GM12878 (cell line): ENCODE results near the gene LRRC10B. TPM values are rescaled to one million over a fixed set of nuclear protein-coding genes. Genes with fewer than 3 reads are reported as not detected.

Source experiments
- ATAC-seq: fragments of 200-7000 bp; cut with Tn5 transposase; 3 replicates; pipeline ENCODE4 v1.9.1; 2020; ENCODE audit warnings: mild to moderate bottlenecking, moderate library complexity
- BruUV-seq: library from RNA; stranded (reverse); fragments of 400-500 nt; replicated peaks from 2 replicates; lab custom pipeline; 2021; lab: Mats Ljungman, UMichigan
- CTCF ChIA-PET: fragments of 300-600 bp; sonication (Branson Sonifier 250); formaldehyde crosslinking; extraction: SDS; loops from one replicate; lab custom pipeline; 2021; ENCODE audit warnings: inconsistent platforms; lab: Yijun Ruan, JAX
- POLR2A ChIA-PET: fragments of 350-600 bp; formaldehyde crosslinking; extraction: SDS; loops from one replicate; lab custom pipeline; 2021; ENCODE audit warnings: inconsistent platforms; lab: Charles Lee
- RAD21 ChIA-PET: fragments of 300-600 bp; sonication (Branson Sonifier 250); formaldehyde crosslinking; loops from one replicate; lab custom pipeline; 2023; ENCODE audit warnings: antibody characterized with exemption; ENCODE audit not compliant: unreplicated experiment; lab: Charles Lee
- SMC1A ChIA-PET: fragments of 300-600 bp; sonication (Branson Sonifier 250); formaldehyde crosslinking; loops from one replicate; lab custom pipeline; 2023; ENCODE audit not compliant: unreplicated experiment, uncharacterized antibody; lab: Charles Lee
- DNase-seq: peaks from one replicate; pipeline ENCODE4 v3.0.0-alpha.2; 2011; ENCODE audit warnings: low read depth, low spot score
- FAIRE-seq: peaks from 3 replicates; lab custom pipeline; 2011; peaks lifted over from hg19 to GRCh38; lab: Jason Lieb, UNC
- H2AFZ ChIP-seq: 2 replicates; pipeline ENCODE4 v1.6.0; 2011; ENCODE audit warnings: low read depth, low read length, control low read depth; ENCODE audit not compliant: control insufficient read depth
- H3K27ac ChIP-seq: 2 replicates; pipeline ENCODE4 v1.5.1; 2011; ENCODE audit warnings: control low read depth; ENCODE audit not compliant: control insufficient read depth, insufficient read depth
- H3K27me3 ChIP-seq, 2 experiments: replicated peaks in 1 of 2; 2 replicates each; pipeline versions ENCODE4 v1.6.0 to v1.6.1; 2011; ENCODE audit warnings: low read length in 1 of 2; ENCODE audit not compliant: control insufficient read depth in 2 of 2, insufficient read depth in 2 of 2
- H3K36me3 ChIP-seq, 2 experiments: 2 replicates each; pipeline ENCODE4 v1.5.1; 2011; ENCODE audit warnings: low read length in 1 of 2; ENCODE audit not compliant: control insufficient read depth in 2 of 2, insufficient read depth in 2 of 2
- H3K4me1 ChIP-seq: 2 replicates; pipeline ENCODE4 v1.6.1; 2011; ENCODE audit warnings: mild to moderate bottlenecking, low read length, moderate library complexity, mixed read lengths; ENCODE audit not compliant: control insufficient read depth, insufficient read depth
- H3K4me2 ChIP-seq: 2 replicates; pipeline ENCODE4 v1.6.0; 2011; ENCODE audit warnings: control low read depth; ENCODE audit not compliant: control insufficient read depth, insufficient read depth
- H3K4me3 ChIP-seq: fragments of 200-600 bp; sonication (generic); 2 replicates; pipeline ENCODE4 v1.5.1; 2016
- H3K79me2 ChIP-seq: 2 replicates; pipeline ENCODE4 v1.6.0; 2011; ENCODE audit warnings: low read length; ENCODE audit not compliant: control insufficient read depth, insufficient read depth
- H3K9ac ChIP-seq: 2 replicates; pipeline ENCODE4 v1.8.0; 2011; ENCODE audit warnings: low read length, control low read depth, mixed read lengths; ENCODE audit not compliant: control insufficient read depth, insufficient read depth
- H3K9me3 ChIP-seq: replicated peaks from 3 replicates; pipeline ENCODE4 v1.5.1; 2011; ENCODE audit warnings: mild to moderate bottlenecking, low read length; ENCODE audit not compliant: control insufficient read depth, insufficient read depth
- H4K20me1 ChIP-seq: 2 replicates; pipeline ENCODE4 v1.6.0; 2011; ENCODE audit not compliant: control insufficient read depth, insufficient read depth
- CREB1 ChIP-seq: IDR thresholded peaks from 2 replicates; pipeline ENCODE4 v1.6.1; 2012; ENCODE audit warnings: low read depth, mild to moderate bottlenecking, inconsistent platforms
- CTCF ChIP-seq, 3 experiments: IDR thresholded peaks in 2 of 3; conservative IDR thresholded peaks in 1 of 3; 2 replicates each; pipeline ENCODE4 v1.5.1; 2011; ENCODE audit warnings: low read depth in 3 of 3, low read length in 3 of 3, mild to moderate bottlenecking in 3 of 3, control low read depth in 2 of 3, moderate library complexity in 2 of 3, inconsistent platforms in 1 of 3, mixed read lengths in 1 of 3; ENCODE audit not compliant: control insufficient read depth in 2 of 3, insufficient read depth in 1 of 3; ENCODE audit errors: extremely low read depth in 1 of 3
- EGR1 ChIP-seq, 2 experiments: IDR thresholded peaks; 1 replicate in 1 of 2; 2 replicates in 1 of 2; pipeline ENCODE4 v1.6.1; 2011 to 2012; ENCODE audit warnings: low read depth in 2 of 2, low read length in 2 of 2, borderline replicate concordance in 1 of 2, mild to moderate bottlenecking in 1 of 2, moderate library complexity in 1 of 2
- ELK1 ChIP-seq: IDR thresholded peaks from 2 replicates; pipeline ENCODE4 v1.6.1; 2012; ENCODE audit warnings: low read depth, low read length, improper control_type of control experiment
- IKZF1 ChIP-seq: fragments of 450-650 bp; conservative IDR thresholded peaks from 2 replicates; pipeline ENCODE4 v1.6.1; 2017; ENCODE audit warnings: antibody characterized with exemption, mild to moderate bottlenecking
- KAT2A ChIP-seq: conservative IDR thresholded peaks from 2 replicates; pipeline ENCODE4 v1.6.1; 2011; ENCODE audit warnings: low read depth, low read length; ENCODE audit not compliant: control insufficient read depth
- MEF2A ChIP-seq: IDR thresholded peaks from 2 replicates; pipeline ENCODE4 v1.6.1; 2011; ENCODE audit warnings: low read depth, mild to moderate bottlenecking, low read length, moderate library complexity; ENCODE audit not compliant: insufficient read depth
- POLR2AphosphoS2 ChIP-seq: IDR thresholded peaks from 2 replicates; pipeline ENCODE4 v1.6.1; 2011; ENCODE audit warnings: low read depth, mild to moderate bottlenecking, low read length, improper control_type of control experiment, moderate library complexity
- RAD21 ChIP-seq: IDR thresholded peaks from 2 replicates; pipeline ENCODE4 v1.6.1; 2011; ENCODE audit warnings: mild to moderate bottlenecking, low read depth, low read length, moderate library complexity; ENCODE audit not compliant: insufficient read depth
- RB1 ChIP-seq: fragments of 450-650 bp; formaldehyde crosslinking; IDR thresholded peaks from 2 replicates; pipeline ENCODE4 v1.6.1; 2017; ENCODE audit warnings: mild to moderate bottlenecking, borderline replicate concordance
- RUNX3 ChIP-seq: IDR thresholded peaks from 2 replicates; pipeline ENCODE4 v1.6.1; 2012; ENCODE audit warnings: low read length, inconsistent platforms
- SMC3 ChIP-seq: IDR thresholded peaks from 2 replicates; pipeline ENCODE4 v1.6.1; 2011; ENCODE audit warnings: low read length, improper control_type of control experiment, borderline replicate concordance
- TCF12 ChIP-seq: IDR thresholded peaks from 2 replicates; pipeline ENCODE4 v1.6.1; 2011; ENCODE audit warnings: low read depth, mild to moderate bottlenecking, low read length
- YY1 ChIP-seq: IDR thresholded peaks from 2 replicates; pipeline ENCODE4 v1.6.1; 2011; ENCODE audit warnings: low read depth, mild to moderate bottlenecking, low read length
- WGBS: methylation state at CpG from one replicate; pipeline ENCODE4 v1.1.6; 2016; ENCODE audit warnings: low lambda C conversion rate; ENCODE audit not compliant: insufficient replicate concordance, insufficient coverage; ENCODE audit errors: missing lambda C conversion rate; 5-methylcytosine and 5-hydroxymethylcytosine counted together
- in situ Hi-C: fragments of 300-500 bp; cut with MboI; formaldehyde crosslinking; loops from 9 replicates; pipeline ENCODE4 v1.14.3; 2018; ENCODE audit warnings: mixed read lengths
- intact Hi-C: fragments of 100-400 bp; cut with micrococcal nuclease; formaldehyde crosslinking; loops from one replicate; pipeline ENCODE4 v1.14.2; 2022; ENCODE audit not compliant: unreplicated experiment
- polyA plus RNA-seq, 11 experiments: library from polyadenylated mRNA; depleted of rRNA in 4 of 11; unstranded in 6 of 11; stranded (reverse) in 5 of 11; fragments of >200 nt; fragmentation: Nextera tagmentation in 4 of 11; fragmentation: Illumina TruSeq in 1 of 11; extraction: Ambion mirVana in 4 of 11; extraction: Trizol in 1 of 11; gene quantifications; 1 replicate in 1 of 11; 2 replicates in 10 of 11; pipeline versions ENCODE4 v1.2.1 to v1.2.3, GENCODE V29; 2011 to 2016; ENCODE audit warnings: inconsistent platforms in 2 of 11, missing spikeins in 2 of 11, low read depth in 1 of 11
- total RNA-seq, 4 experiments: library from RNA; depleted of rRNA in 3 of 4; stranded (reverse); fragments of >200 nt in 3 of 4; fragmentation: Illumina TruSeq in 1 of 4; extraction: Trizol in 1 of 4; gene quantifications; 2 replicates each; pipeline versions ENCODE4 v1.2.1 to v1.2.3, GENCODE V29; 2013 to 2021

LRRC10B gene
- total and polyA plus RNA-seq, 10 of the 15 experiments (the other 5 are each of a cell fraction or from before 2014, with no cell fraction given) = not detected

DNA sequence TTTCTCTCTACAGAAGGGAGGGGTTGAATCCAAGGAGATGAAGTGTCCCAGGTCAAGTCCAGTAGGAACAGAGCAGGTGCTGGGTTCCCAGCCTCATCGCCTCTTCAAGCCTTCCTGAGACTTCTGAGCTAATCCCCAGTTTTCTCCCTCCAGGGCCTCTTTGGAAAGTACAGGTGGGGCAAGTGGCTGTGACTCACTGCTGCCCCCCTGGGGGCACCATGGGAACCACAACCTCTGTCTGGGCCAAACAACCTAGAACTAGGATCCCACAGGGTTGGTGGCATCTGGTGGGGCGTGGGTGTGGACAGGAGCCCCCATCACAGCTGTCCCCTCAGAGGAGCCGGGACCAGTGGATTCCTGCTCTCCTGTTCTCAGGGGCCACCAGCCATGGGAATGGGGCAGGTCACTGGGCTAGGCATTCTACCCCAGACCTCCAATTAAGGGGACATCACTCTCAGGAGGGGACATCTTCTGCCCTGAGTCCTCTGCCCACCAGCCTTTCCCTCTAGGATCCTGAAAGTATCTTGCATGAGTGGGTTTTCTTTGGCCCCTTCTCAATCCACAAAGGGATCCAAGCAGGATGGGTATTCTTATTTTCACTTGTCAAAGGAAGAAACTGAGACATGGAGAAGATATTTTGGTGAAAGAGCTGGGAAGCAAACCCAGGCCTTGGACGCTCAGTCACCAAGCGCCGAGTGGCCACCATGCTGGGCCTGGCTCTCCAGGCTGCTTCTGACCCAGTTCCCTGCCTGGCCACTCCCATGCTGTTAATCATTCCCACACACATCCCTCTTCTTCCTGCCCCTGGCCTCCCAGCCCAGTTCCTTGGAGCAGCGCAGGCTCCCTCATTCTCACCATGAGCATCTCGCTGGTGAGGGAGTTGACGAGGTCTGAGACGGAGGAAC is 23.8 kb downstream of the LRRC10B start:
- peaks cover 0 to 1% of the 10 kb centered on the region in 2 experiments; a peak in 1 of 4 replicates for H3K27me3 ChIP-seq
- 13% methylated on average over 10 of the region's 10 CpGs for WGBS
- SMC1A ChIA-PET = no interaction called here
- TF ChIP-seq EGR1 (IDR thresholded peaks at IDR 0.05; ENCODE audit: borderline replicate concordance in 1 of 2, low read depth in 2 of 2, low read length in 2 of 2) = no peak
- TF ChIP-seq KAT2A = no peak
- peak; percentile 54; the same call in 1 of the 2 replicates for TF ChIP-seq YY1
- no peak for TF ChIP-seq TCF12
- TF ChIP-seq SMC3 = peak; percentile 35; the same call in 1 of the 2 replicates
- peak; percentile 76 to 95 (median 91) for TF ChIP-seq CTCF (IDR thresholded peaks at IDR 0.05 in 2 of 3, conservative IDR thresholded peaks at IDR 0.05 in 1 of 3; ENCODE audit: control insufficient read depth in 2 of 3, extremely low read depth in 1 of 3, insufficient read depth in 1 of 3, low read depth in 3 of 3, low read length in 3 of 3)
- TF ChIP-seq ELK1 = no peak
- no peak for TF ChIP-seq CREB1
- TF ChIP-seq IKZF1 = no peak
- TF ChIP-seq MEF2A = no peak
- no peak for TF ChIP-seq POLR2AphosphoS2
- TF ChIP-seq RB1 = no peak
- TF ChIP-seq RAD21 = peak; percentile 45; the same call in 1 of the 2 replicates
- TF ChIP-seq RUNX3 = peak; percentile 70
- TF ChIP-seq, all 136 proteins: peak for 5
- Histone ChIP-seq H3K9ac (no peak overlapping the region), H3K4me2 (no peak overlapping the region), H3K79me2 (no peaks in the 10 kb centered on the region), H3K36me3 (no peaks in the 10 kb centered on the region), H4K20me1 (no peaks in the 10 kb centered on the region), H2AFZ (no peak overlapping the region), H3K9me3 (no peaks in the 10 kb centered on the region), H3K27ac (no peak overlapping the region), H3K4me1 (no peaks in the 10 kb centered on the region), H3K4me3 (no peak overlapping the region)
- CTCF ChIA-PET = interaction anchor here (0.6 to 3.7 kb wide), 11 partner anchors 8 to 201 kb away, joined by 3 to 19 read pairs (median 4); no protein-coding TSS in a partner anchor
- intact Hi-C loops (loop anchor here (10.0 kb wide), 1 partner anchor 102 kb away; no protein-coding TSS in a partner anchor), in situ Hi-C loops (no loop called here)
- RAD21 ChIA-PET = no interaction called here
- POLR2A ChIA-PET = no interaction called here
- no TSS peak for BruUV-seq
- ATAC-seq = peak; percentile 89
- FAIRE-seq = no peak
- DNase-seq = no peak
